HCT116 (cell line): Measurements from ENCODE around the gene ADD3. TPM values are rescaled to one million over a fixed set of nuclear protein-coding genes. Genes with fewer than 3 reads are reported as not detected.

Experiments
- ATAC-seq: fragments of 200-7000 bp; cut with Tn5 transposase; 2 replicates; pipeline ENCODE4 v1.9.1; 2020; ENCODE audit warnings: mild to moderate bottlenecking, moderate library complexity
- BruUV-seq: library from RNA; stranded (reverse); fragments of 400-500 nt; replicated peaks from 2 replicates; lab custom pipeline; 2021; lab: Mats Ljungman, UMichigan
- CTCF ChIA-PET: fragments of 300-600 bp; sonication (Branson Sonifier 250); formaldehyde crosslinking; loops from one replicate; lab custom pipeline; 2021; ENCODE audit warnings: antibody characterized with exemption; lab: Charles Lee
- POLR2A ChIA-PET: fragments of 300-600, 350-600 bp; sonication (Branson Sonifier 250); formaldehyde crosslinking; loops from one replicate; lab custom pipeline; 2021; ENCODE audit warnings: antibody characterized with exemption; lab: Charles Lee
- RAD21 ChIA-PET, 2 experiments: fragments of 300-600 bp; sonication (Branson Sonifier 250); formaldehyde crosslinking; loops; one replicate each; lab custom pipeline; 2023; ENCODE audit warnings: low total read pairs in 2 of 2; ENCODE audit not compliant: uncharacterized antibody in 2 of 2, unreplicated experiment in 2 of 2, low non-redundant PET in 1 of 2; lab: Charles Lee
- DNase-seq: peaks from one replicate; pipeline ENCODE4 v3.0.0-alpha.2; 2010; ENCODE audit warnings: low read depth, low spot score
- H2AFZ ChIP-seq: fragments of 200-600 bp; shearing (Covaris generic), sonication (generic); 2 replicates; pipeline ENCODE4 v1.6.1; 2017; ENCODE audit warnings: low read depth, mixed run types, mixed read lengths, antibody characterized with exemption, low read length; ENCODE audit not compliant: poor library complexity, severe bottlenecking
- H3K27ac ChIP-seq: 2 replicates; pipeline ENCODE4 v1.5.1; 2012; ENCODE audit warnings: low read depth, low read length
- H3K27me3 ChIP-seq: fragments of 200-600 bp; sonication (generic); 2 replicates; pipeline ENCODE4 v1.6.1; 2016; ENCODE audit warnings: mixed run types, low read length, mixed read lengths; ENCODE audit not compliant: insufficient read depth
- H3K36me3 ChIP-seq, 2 experiments: fragments of 200-500 bp in 1 of 2; fragments of 200-600 bp in 1 of 2; sonication (Bioruptor generic) in 1 of 2; sonication (generic) in 1 of 2; 2 replicates each; pipeline versions ENCODE4 v1.5.1 to v1.6.1; 2014 to 2016; ENCODE audit warnings: low read length in 2 of 2, inconsistent platforms in 1 of 2, mixed read lengths in 1 of 2, mixed run types in 1 of 2; ENCODE audit not compliant: insufficient read depth in 2 of 2, control insufficient read depth in 1 of 2
- H3K4me1 ChIP-seq, 2 experiments: fragments of 200-600 bp in 1 of 2; sonication (generic) in 1 of 2; 2 replicates each; pipeline versions ENCODE4 v1.5.1 to v1.6.1; 2012 to 2017; ENCODE audit warnings: low read length in 2 of 2, inconsistent platforms in 1 of 2, mild to moderate bottlenecking in 1 of 2, mixed read lengths in 1 of 2, mixed run types in 1 of 2, moderate library complexity in 1 of 2; ENCODE audit not compliant: insufficient read depth in 2 of 2, control insufficient read depth in 1 of 2
- H3K4me2 ChIP-seq: fragments of 200-600 bp; sonication (generic); 2 replicates; pipeline ENCODE4 v1.6.1; 2017; ENCODE audit warnings: mixed run types, low read length, mixed read lengths
- H3K4me3 ChIP-seq, 2 experiments: fragments of 200-600 bp in 1 of 2; sonication (generic) in 1 of 2; replicated peaks in 1 of 2; 2 replicates each; pipeline ENCODE4 v1.5.1; 2011 to 2016; ENCODE audit warnings: low read length in 2 of 2, control low read depth in 1 of 2, low read depth in 1 of 2, mild to moderate bottlenecking in 1 of 2, mixed read lengths in 1 of 2, mixed run types in 1 of 2
- H3K79me2 ChIP-seq: fragments of 200-600 bp; sonication (generic); 2 replicates; pipeline ENCODE4 v1.6.1; 2017; ENCODE audit warnings: mild to moderate bottlenecking, mixed run types, low read length, moderate library complexity, mixed read lengths; ENCODE audit not compliant: insufficient read depth
- H3K9ac ChIP-seq: fragments of 200-600 bp; sonication (generic); 2 replicates; pipeline ENCODE4 v1.6.1; 2016; ENCODE audit warnings: low read length, mixed read lengths
- H3K9me2 ChIP-seq: fragments of 200-600 bp; sonication (generic), shearing (Covaris generic); 2 replicates; pipeline ENCODE4 v1.6.1; 2017; ENCODE audit warnings: mixed run types, mild to moderate bottlenecking, moderate library complexity; ENCODE audit not compliant: insufficient read depth
- H3K9me3 ChIP-seq, 2 experiments: fragments of 200-500 bp in 1 of 2; fragments of 200-600 bp in 1 of 2; sonication (Bioruptor generic) in 1 of 2; sonication (generic) in 1 of 2; 2 replicates each; pipeline ENCODE4 v1.6.1; 2014 to 2017; ENCODE audit warnings: low read length in 2 of 2, mixed read lengths in 2 of 2, inconsistent platforms in 1 of 2, low read depth in 1 of 2, mild to moderate bottlenecking in 1 of 2, mixed run types in 1 of 2, moderate library complexity in 1 of 2; ENCODE audit not compliant: control insufficient read depth in 1 of 2, insufficient read depth in 1 of 2
- H4K20me1 ChIP-seq: fragments of 200-600 bp; sonication (generic), shearing (Covaris generic); 2 replicates; pipeline ENCODE4 v1.6.1; 2017; ENCODE audit warnings: mixed run types, mild to moderate bottlenecking, moderate library complexity; ENCODE audit not compliant: insufficient read depth
- ATF3 ChIP-seq: IDR thresholded peaks from 2 replicates; pipeline ENCODE4 v1.6.1; 2012
- CBX3 ChIP-seq: IDR thresholded peaks from 2 replicates; pipeline ENCODE4 v1.6.1; 2012; ENCODE audit warnings: low read depth
- CEBPB ChIP-seq: IDR thresholded peaks from 2 replicates; pipeline ENCODE4 v1.6.1; 2012; ENCODE audit warnings: low read depth
- CTCF ChIP-seq, 3 experiments: fragments of 200-600 bp in 1 of 3; sonication (generic) in 1 of 3; IDR thresholded peaks in 2 of 3; conservative IDR thresholded peaks in 1 of 3; 2 replicates each; pipeline ENCODE4 v1.5.1; 2012 to 2017; ENCODE audit warnings: low read depth in 2 of 3, low read length in 2 of 3, antibody characterized with exemption in 1 of 3, borderline replicate concordance in 1 of 3, control low read depth in 1 of 3, mild to moderate bottlenecking in 1 of 3, mixed read lengths in 1 of 3, mixed run types in 1 of 3, moderate library complexity in 1 of 3; ENCODE audit not compliant: insufficient read depth in 1 of 3
- EGR1 ChIP-seq: IDR thresholded peaks from 2 replicates; pipeline ENCODE4 v1.6.1; 2012; ENCODE audit warnings: low read depth
- ELF1 ChIP-seq: IDR thresholded peaks from 2 replicates; pipeline ENCODE4 v1.6.1; 2012; ENCODE audit warnings: low read depth, borderline replicate concordance
- EZH2 ChIP-seq: fragments of 200-600 bp; sonication (generic); IDR thresholded peaks from 2 replicates; pipeline ENCODE4 v1.6.1; 2017; ENCODE audit warnings: antibody characterized with exemption, mixed run types
- EZH2phosphoT487 ChIP-seq: fragments of 200-600 bp; IDR thresholded peaks from 2 replicates; pipeline ENCODE4 v1.6.1; 2018; ENCODE audit warnings: antibody characterized with exemption, borderline replicate concordance
- JUND ChIP-seq: IDR thresholded peaks from 2 replicates; pipeline ENCODE4 v1.6.1; 2012
- MAX ChIP-seq: IDR thresholded peaks from 2 replicates; pipeline ENCODE4 v1.6.1; 2012
- POLR2A ChIP-seq: IDR thresholded peaks from 2 replicates; pipeline ENCODE4 v1.7.0; 2011; ENCODE audit warnings: borderline replicate concordance; ENCODE audit not compliant: insufficient read depth, insufficient read length; ENCODE audit errors: extremely low read depth
- POLR2AphosphoS5 ChIP-seq: IDR thresholded peaks from 2 replicates; pipeline ENCODE4 v1.6.1; 2011; ENCODE audit warnings: mild to moderate bottlenecking, low read depth, low read length, moderate library complexity
- RAD21 ChIP-seq: IDR thresholded peaks from 2 replicates; pipeline ENCODE4 v1.6.1; 2012; ENCODE audit warnings: low read depth, mild to moderate bottlenecking
- SIN3A ChIP-seq: IDR thresholded peaks from 2 replicates; pipeline ENCODE4 v1.6.1; 2012; ENCODE audit warnings: low read depth
- SP1 ChIP-seq: IDR thresholded peaks from 2 replicates; pipeline ENCODE4 v1.6.1; 2012; ENCODE audit warnings: low read depth
- SRF ChIP-seq: IDR thresholded peaks from 2 replicates; pipeline ENCODE4 v1.6.1; 2012; ENCODE audit warnings: low read depth
- TCF7L2 ChIP-seq: IDR thresholded peaks from 2 replicates; pipeline ENCODE4 v1.7.0; 2011; ENCODE audit warnings: borderline replicate concordance, inconsistent platforms; ENCODE audit not compliant: insufficient read depth, insufficient read length; ENCODE audit errors: extremely low read depth
- YY1 ChIP-seq: IDR thresholded peaks from 2 replicates; pipeline ENCODE4 v1.6.1; 2011; ENCODE audit warnings: low read length, low read depth, moderate library complexity, mild to moderate bottlenecking; ENCODE audit not compliant: insufficient replicate concordance; ENCODE audit errors: extremely low read depth
- ZBTB33 ChIP-seq: IDR thresholded peaks from 2 replicates; pipeline ENCODE4 v1.6.1; 2011; ENCODE audit warnings: mild to moderate bottlenecking, low read length, moderate library complexity; ENCODE audit not compliant: insufficient replicate concordance; ENCODE audit errors: extremely low read depth
- ZNF274 ChIP-seq: fragments of 200-500 bp; sonication (Bioruptor generic); IDR thresholded peaks from 2 replicates; pipeline ENCODE4 v1.6.1; 2014; ENCODE audit warnings: mild to moderate bottlenecking, low read depth, low read length, inconsistent platforms
- intact Hi-C: fragments of 100-400 bp; cut with micrococcal nuclease; formaldehyde crosslinking; loops from 2 replicates; pipeline ENCODE4 v1.10.0; 2022
- total RNA-seq: library from RNA; stranded (reverse); gene quantifications from one replicate; pipeline ENCODE4 v1.2.1, GENCODE V29; 2021; ENCODE audit not compliant: unreplicated experiment

The ADD3 gene
- total RNA-seq, 1 experiment from 2014 or later = 41.1 TPM

GRCh38 chr10:109992485-109992884 is 15.3 kb upstream of the ADD3 start:
- Histone ChIP-seq H4K20me1 (no peaks in the 10 kb centered on the region), H3K79me2 (no peaks in the 10 kb centered on the region), H3K36me3 (no peaks in the 10 kb centered on the region), H3K9me3 (no peaks in the 10 kb centered on the region), H3K4me3 (no peak overlapping the region), H3K27me3 (no peaks in the 10 kb centered on the region), H3K27ac (no peak overlapping the region), H3K4me2 (no peak overlapping the region), H3K4me1 (no peaks in the 10 kb centered on the region), H3K9ac (no peak overlapping the region), H3K9me2 (no peaks in the 10 kb centered on the region), H2AFZ (no peak overlapping the region)
- TF ChIP-seq CTCF (IDR thresholded peaks at IDR 0.05 in 2 of 3, conservative IDR thresholded peaks at IDR 0.05 in 1 of 3; ENCODE audit: borderline replicate concordance in 1 of 3, insufficient read depth in 1 of 3, low read depth in 2 of 3, low read length in 2 of 3) (no peak), SIN3A (no peak), CEBPB (no peak), CBX3 (no peak), POLR2A (no peak), MAX (no peak), SRF (no peak), POLR2AphosphoS5 (no peak), EGR1 (no peak), TCF7L2 (no peak), SP1 (no peak), RAD21 (no peak), EZH2 (no peak), JUND (no peak), ZNF274 (no peak), ATF3 (no peak), YY1 (no peak), ELF1 (no peak), ZBTB33 (no peak), EZH2phosphoT487 (no peak)
- no peak for DNase-seq
- ChIA-PET CTCF (interaction anchor here (0.8 to 2.5 kb wide), 2 partner anchors 12 to 14 kb away, joined by 3 to 15 read pairs; no protein-coding TSS in a partner anchor), RAD21 (no interaction called here), POLR2A (no interaction called here)
- BruUV-seq = no TSS peak
- no peak for ATAC-seq
- intact Hi-C loops = no loop called here
